Liver (tissue), 9 donors: ENCODE data around the gene SPEG. TPM values are rescaled to one million over a fixed set of nuclear protein-coding genes. Genes with fewer than 3 reads are reported as not detected.

ENCODE experiments used
- DNase-seq: peaks from one replicate; pipeline ENCODE4 v3.0.0-alpha.2; 2017; ENCODE audit warnings: low spot score
- H3K27ac ChIP-seq, 2 donors: one replicate each; pipeline ENCODE4 v1.7.0; 2013; ENCODE audit warnings: inconsistent platforms in 2 of 2, low read length in 2 of 2, control low read depth in 1 of 2, low read depth in 1 of 2, mild to moderate bottlenecking in 1 of 2
- H3K27me3 ChIP-seq, 4 donors: one replicate each; pipeline versions ENCODE4 v1.6.1 to v1.7.0; 2013; ENCODE audit warnings: low read length in 3 of 4, inconsistent platforms in 1 of 4, mild to moderate bottlenecking in 1 of 4, moderate library complexity in 1 of 4; ENCODE audit not compliant: control insufficient read depth in 4 of 4, insufficient read depth in 4 of 4
- H3K36me3 ChIP-seq, 4 donors: one replicate each; pipeline versions ENCODE4 v1.6.1 to v1.7.0; 2013; ENCODE audit warnings: low read length in 3 of 4, mild to moderate bottlenecking in 3 of 4, low read depth in 1 of 4, moderate library complexity in 1 of 4; ENCODE audit not compliant: control insufficient read depth in 4 of 4, insufficient read depth in 3 of 4
- H3K4me1 ChIP-seq, 4 donors: one replicate each; pipeline versions ENCODE4 v1.6.1 to v1.7.0; 2013; ENCODE audit warnings: low read length in 3 of 4, mild to moderate bottlenecking in 3 of 4, moderate library complexity in 1 of 4; ENCODE audit not compliant: control insufficient read depth in 4 of 4, insufficient read depth in 4 of 4
- H3K4me3 ChIP-seq, 3 donors: one replicate each; pipeline versions ENCODE4 v1.6.1 to v1.7.0; 2013; ENCODE audit warnings: low read length in 3 of 3, control low read depth in 1 of 3, low read depth in 1 of 3, mild to moderate bottlenecking in 1 of 3
- H3K9ac ChIP-seq, 2 donors: one replicate each; pipeline ENCODE4 v1.7.0; 2013; ENCODE audit warnings: low read length in 2 of 2, mild to moderate bottlenecking in 2 of 2, moderate library complexity in 2 of 2, control low read depth in 1 of 2, low read depth in 1 of 2
- H3K9me3 ChIP-seq, 4 donors: one replicate each; pipeline versions ENCODE4 v1.6.1 to v1.7.0; 2013; ENCODE audit warnings: low read length in 3 of 4; ENCODE audit not compliant: control insufficient read depth in 4 of 4
- ATF3 ChIP-seq: IDR thresholded peaks from 2 replicates; pipeline ENCODE4 v1.6.1; 2016; ENCODE audit warnings: antibody characterized with exemption
- EGR1 ChIP-seq, 2 donors: IDR thresholded peaks; 2 replicates each; pipeline ENCODE4 v1.6.1; 2016 to 2018; ENCODE audit warnings: antibody characterized with exemption in 2 of 2, low read depth in 2 of 2
- FOXA1 ChIP-seq: IDR thresholded peaks from 2 replicates; pipeline ENCODE4 v1.6.1; 2016; ENCODE audit warnings: antibody characterized with exemption
- FOXA2 ChIP-seq: IDR thresholded peaks from 2 replicates; pipeline ENCODE4 v1.6.1; 2016; ENCODE audit warnings: antibody characterized with exemption
- GABPA ChIP-seq, 2 donors: IDR thresholded peaks in 1 of 2; conservative IDR thresholded peaks in 1 of 2; 2 replicates each; pipeline ENCODE4 v1.6.1; 2016; ENCODE audit warnings: antibody characterized with exemption in 2 of 2, mild to moderate bottlenecking in 1 of 2, moderate library complexity in 1 of 2
- HNF4A ChIP-seq, 2 donors: conservative IDR thresholded peaks; 2 replicates each; pipeline ENCODE4 v1.6.1; 2016; ENCODE audit warnings: antibody characterized with exemption in 2 of 2, mild to moderate bottlenecking in 2 of 2
- HNF4G ChIP-seq: IDR thresholded peaks from 2 replicates; pipeline ENCODE4 v1.6.1; 2016; ENCODE audit warnings: antibody characterized with exemption
- NR2F2 ChIP-seq: IDR thresholded peaks from 2 replicates; pipeline ENCODE4 v1.6.1; 2016; ENCODE audit warnings: antibody characterized with exemption
- RAD21 ChIP-seq, 2 donors: IDR thresholded peaks; 2 replicates each; pipeline ENCODE4 v1.6.1; 2016; ENCODE audit warnings: antibody characterized with exemption in 2 of 2, mild to moderate bottlenecking in 2 of 2
- REST ChIP-seq: IDR thresholded peaks from 2 replicates; pipeline ENCODE4 v1.6.1; 2016; ENCODE audit warnings: antibody characterized with exemption, mild to moderate bottlenecking
- RXRA ChIP-seq, 2 donors: IDR thresholded peaks; 2 replicates each; pipeline ENCODE4 v1.6.1; 2017 to 2018; ENCODE audit warnings: antibody characterized with exemption in 2 of 2, mild to moderate bottlenecking in 1 of 2
- SP1 ChIP-seq: IDR thresholded peaks from 2 replicates; pipeline ENCODE4 v1.6.1; 2018; ENCODE audit warnings: antibody characterized with exemption, mild to moderate bottlenecking
- TAF1 ChIP-seq: conservative IDR thresholded peaks from 2 replicates; pipeline ENCODE4 v1.6.1; 2016; ENCODE audit warnings: antibody characterized with exemption, mild to moderate bottlenecking
- YY1 ChIP-seq: IDR thresholded peaks from 2 replicates; pipeline ENCODE4 v1.6.1; 2016; ENCODE audit warnings: antibody characterized with exemption, mild to moderate bottlenecking
- WGBS: extraction: QIAGEN DNeasy Blood & Tissue Kit; methylation state at CpG from one replicate; pipeline ENCODE4 v1.1.7; 2013; 5-methylcytosine and 5-hydroxymethylcytosine counted together
- polyA plus RNA-seq, 2 donors: library from polyadenylated mRNA; stranded (reverse) in 1 of 2; unstranded in 1 of 2; fragments of 200-250 nt in 1 of 2; fragments of >200 nt in 1 of 2; fragmentation: Nextera tagmentation in 1 of 2; extraction: Ambion mirVana in 1 of 2; gene quantifications; one replicate each; pipeline versions ENCODE4 v1.2.1 to v1.2.3, GENCODE V29; 2013 to 2015
- total RNA-seq, 2 donors: library from RNA; depleted of rRNA; stranded (reverse); fragments of >200 nt; gene quantifications; one replicate each; pipeline ENCODE4 v1.2.3, GENCODE V29; 2014
- TF ChIP-seq, protein P1 (sequence below): fragments of 150-350 bp; IDR thresholded peaks from 2 replicates; pipeline ENCODE4 v1.5.1; 2017; ENCODE audit warnings: improper control_type of control experiment, low read depth, low read length; ENCODE audit not compliant: missing input control
- TF ChIP-seq, protein P2 (sequence below): IDR thresholded peaks from 2 replicates; pipeline ENCODE4 v1.6.1; 2016; ENCODE audit warnings: antibody characterized with exemption
- donor health status: healthy.
- donor health status: healthy.
- donor health status: healthy.
- donor health status: healthy.
- donor health status: healthy.

Gene SPEG
- total and polyA plus RNA-seq, 4 donors, result 0.51 to 0.96 (median 0.66) TPM

- no peaks in the 10 kb centered on the region for H3K36me3 ChIP-seq
Measured at GRCh38 chr2:219473511-219473910, 38.9 kb downstream of the SPEG start.

More at GRCh38 chr2:219473511-219473910, 38.9 kb downstream of the SPEG start:
- Histone ChIP-seq H3K4me3 (no peak overlapping the region), H3K9ac (no peak overlapping the region), H3K27me3 (peaks cover 0 to 2% (median 0%) of the 10 kb centered on the region in 4 donors), H3K9me3 (no peaks in the 10 kb centered on the region), H3K27ac (no peak overlapping the region), H3K4me1 (no peaks in the 10 kb centered on the region)
- no peak for DNase-seq
- 91% methylated on average over 18 of the region's 18 CpGs for WGBS
- TF ChIP-seq, protein P1, sequence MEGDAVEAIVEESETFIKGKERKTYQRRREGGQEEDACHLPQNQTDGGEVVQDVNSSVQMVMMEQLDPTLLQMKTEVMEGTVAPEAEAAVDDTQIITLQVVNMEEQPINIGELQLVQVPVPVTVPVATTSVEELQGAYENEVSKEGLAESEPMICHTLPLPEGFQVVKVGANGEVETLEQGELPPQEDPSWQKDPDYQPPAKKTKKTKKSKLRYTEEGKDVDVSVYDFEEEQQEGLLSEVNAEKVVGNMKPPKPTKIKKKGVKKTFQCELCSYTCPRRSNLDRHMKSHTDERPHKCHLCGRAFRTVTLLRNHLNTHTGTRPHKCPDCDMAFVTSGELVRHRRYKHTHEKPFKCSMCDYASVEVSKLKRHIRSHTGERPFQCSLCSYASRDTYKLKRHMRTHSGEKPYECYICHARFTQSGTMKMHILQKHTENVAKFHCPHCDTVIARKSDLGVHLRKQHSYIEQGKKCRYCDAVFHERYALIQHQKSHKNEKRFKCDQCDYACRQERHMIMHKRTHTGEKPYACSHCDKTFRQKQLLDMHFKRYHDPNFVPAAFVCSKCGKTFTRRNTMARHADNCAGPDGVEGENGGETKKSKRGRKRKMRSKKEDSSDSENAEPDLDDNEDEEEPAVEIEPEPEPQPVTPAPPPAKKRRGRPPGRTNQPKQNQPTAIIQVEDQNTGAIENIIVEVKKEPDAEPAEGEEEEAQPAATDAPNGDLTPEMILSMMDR, result no peak
- TF ChIP-seq REST, result no peak
- TF ChIP-seq, protein P2, sequence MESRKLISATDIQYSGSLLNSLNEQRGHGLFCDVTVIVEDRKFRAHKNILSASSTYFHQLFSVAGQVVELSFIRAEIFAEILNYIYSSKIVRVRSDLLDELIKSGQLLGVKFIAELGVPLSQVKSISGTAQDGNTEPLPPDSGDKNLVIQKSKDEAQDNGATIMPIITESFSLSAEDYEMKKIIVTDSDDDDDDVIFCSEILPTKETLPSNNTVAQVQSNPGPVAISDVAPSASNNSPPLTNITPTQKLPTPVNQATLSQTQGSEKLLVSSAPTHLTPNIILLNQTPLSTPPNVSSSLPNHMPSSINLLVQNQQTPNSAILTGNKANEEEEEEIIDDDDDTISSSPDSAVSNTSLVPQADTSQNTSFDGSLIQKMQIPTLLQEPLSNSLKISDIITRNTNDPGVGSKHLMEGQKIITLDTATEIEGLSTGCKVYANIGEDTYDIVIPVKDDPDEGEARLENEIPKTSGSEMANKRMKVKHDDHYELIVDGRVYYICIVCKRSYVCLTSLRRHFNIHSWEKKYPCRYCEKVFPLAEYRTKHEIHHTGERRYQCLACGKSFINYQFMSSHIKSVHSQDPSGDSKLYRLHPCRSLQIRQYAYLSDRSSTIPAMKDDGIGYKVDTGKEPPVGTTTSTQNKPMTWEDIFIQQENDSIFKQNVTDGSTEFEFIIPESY, result no peak
- TF ChIP-seq EGR1 (IDR thresholded peaks at IDR 0.05; ENCODE audit: low read depth in 2 of 2), result no peak
- no peak for TF ChIP-seq YY1
- TF ChIP-seq ATF3, result no peak
- no peak for TF ChIP-seq TAF1
- TF ChIP-seq FOXA2, result no peak
- TF ChIP-seq HNF4A (conservative IDR thresholded peaks at IDR 0.05), result no peak
- TF ChIP-seq RXRA (IDR thresholded peaks at IDR 0.05), result no peak
- TF ChIP-seq NR2F2, result no peak
- no peak for TF ChIP-seq HNF4G
- TF ChIP-seq FOXA1, result no peak
- no peak for TF ChIP-seq SP1
- no peak for TF ChIP-seq RAD21 (IDR thresholded peaks at IDR 0.05)
- TF ChIP-seq GABPA (IDR thresholded peaks at IDR 0.05 in 1 of 2, conservative IDR thresholded peaks at IDR 0.05 in 1 of 2), result no peak
